Osteoblast (primary cell): ENCODE measurements around the gene SLC1A4. TPM values are rescaled to one million over a fixed set of nuclear protein-coding genes. Genes with fewer than 3 reads are reported as not detected.

Experiments
- DNase-seq: peaks from one replicate; pipeline ENCODE4 v3.0.0; 2011; ENCODE audit warnings: low spot score, mixed read lengths; ENCODE audit not compliant: insufficient read length; ENCODE audit errors: missing footprints
- H2AFZ ChIP-seq: 2 replicates; pipeline ENCODE4 v1.6.0; 2011; ENCODE audit warnings: mild to moderate bottlenecking, low read length
- H3K27ac ChIP-seq: 2 replicates; pipeline ENCODE4 v1.5.1; 2011; ENCODE audit warnings: mild to moderate bottlenecking, low read depth, low read length, moderate library complexity
- H3K27me3 ChIP-seq: 2 replicates; pipeline ENCODE4 v1.6.0; 2012; ENCODE audit warnings: mild to moderate bottlenecking, control low read depth, inconsistent platforms, low read length, moderate library complexity; ENCODE audit not compliant: insufficient read depth
- H3K36me3 ChIP-seq: 2 replicates; pipeline ENCODE4 v1.5.1; 2011; ENCODE audit warnings: mild to moderate bottlenecking, low read length, control low read depth, moderate library complexity; ENCODE audit not compliant: insufficient read depth
- H3K4me1 ChIP-seq: 2 replicates; pipeline ENCODE4 v1.5.1; 2011; ENCODE audit warnings: mild to moderate bottlenecking, low read length, control low read depth, moderate library complexity; ENCODE audit not compliant: insufficient read depth
- H3K4me2 ChIP-seq: 2 replicates; pipeline ENCODE4 v1.6.0; 2011; ENCODE audit warnings: mild to moderate bottlenecking, low read length; ENCODE audit not compliant: insufficient read depth
- H3K4me3 ChIP-seq: fragments of 200-600 bp; sonication (generic); 3 replicates; pipeline ENCODE4 v1.5.1; 2012; ENCODE audit warnings: mild to moderate bottlenecking, low read length, inconsistent platforms; ENCODE audit not compliant: insufficient read depth
- H3K79me2 ChIP-seq: 2 replicates; pipeline ENCODE4 v1.6.0; 2012; ENCODE audit warnings: mild to moderate bottlenecking, low read length, control low read depth, inconsistent platforms; ENCODE audit not compliant: insufficient read depth
- H3K9me3 ChIP-seq: 2 replicates; pipeline ENCODE4 v1.5.1; 2011; ENCODE audit warnings: low read depth, low read length, control low read depth
- H4K20me1 ChIP-seq: 2 replicates; pipeline ENCODE4 v1.6.0; 2012; ENCODE audit warnings: mild to moderate bottlenecking, low read length, control low read depth; ENCODE audit not compliant: insufficient read depth
- CTCF ChIP-seq: IDR thresholded peaks from 2 replicates; pipeline ENCODE4 v1.5.1; 2011; ENCODE audit warnings: mild to moderate bottlenecking, low read depth, low read length, moderate library complexity; ENCODE audit errors: extremely low read depth
- total RNA-seq: library from RNA; depleted of rRNA; stranded (reverse); fragments of >200 nt; gene quantifications from 2 replicates; pipeline ENCODE4 v1.2.3, GENCODE V29; 2012

Gene SLC1A4
- total RNA-seq, 1 donor, result 49.2 TPM

GRCh38 chr2:64972876-64973275, 16.3 kb upstream of the SLC1A4 start:
- H3K79me2 ChIP-seq, result no peaks in the 10 kb centered on the region
- H3K4me2 ChIP-seq, result no peak overlapping the region
- H3K27me3 ChIP-seq, result no peaks in the 10 kb centered on the region
- no peaks in the 10 kb centered on the region for H3K36me3 ChIP-seq
- H3K4me3 ChIP-seq, result no peak overlapping the region
- H3K9me3 ChIP-seq, result no peaks in the 10 kb centered on the region
- H2AFZ ChIP-seq, result no peak overlapping the region
- H4K20me1 ChIP-seq, result no peaks in the 10 kb centered on the region
- H3K4me1 ChIP-seq, result peaks cover 28% of the 10 kb centered on the region
- DNase-seq, result peak; percentile 87
- no peak for TF ChIP-seq CTCF
- no peak overlapping the region for H3K27ac ChIP-seq

GRCh38 chr2:64975232-64975821, 13.9 kb upstream of the SLC1A4 start:
- Histone ChIP-seq H3K27ac (peak overlapping the region; percentile 68), H3K4me1 (peaks cover 39% of the 10 kb centered on the region), H2AFZ (no peak overlapping the region), H3K4me2 (peak overlapping the region; percentile 63), H3K4me3 (peak overlapping the region; percentile 7), H3K36me3 (no peaks in the 10 kb centered on the region), H3K79me2 (no peaks in the 10 kb centered on the region), H4K20me1 (no peaks in the 10 kb centered on the region), H3K9me3 (no peaks in the 10 kb centered on the region), H3K27me3 (no peaks in the 10 kb centered on the region)
- peak; percentile 89 for DNase-seq
- TF ChIP-seq CTCF, result no peak

GRCh38 chr2:64976276-64976675, 12.9 kb upstream of the SLC1A4 start:
- no peak overlapping the region for H3K27ac ChIP-seq
- no peaks in the 10 kb centered on the region for H3K27me3 ChIP-seq
- no peak for TF ChIP-seq CTCF
- peak overlapping the region; percentile 63 for H3K4me2 ChIP-seq
- DNase-seq, result no peak
- H3K4me1 ChIP-seq, result peaks cover 39% of the 10 kb centered on the region
- H3K79me2 ChIP-seq, result no peaks in the 10 kb centered on the region
- H2AFZ ChIP-seq, result no peak overlapping the region
- H3K9me3 ChIP-seq, result no peaks in the 10 kb centered on the region
- no peak overlapping the region for H3K4me3 ChIP-seq
- H4K20me1 ChIP-seq, result no peaks in the 10 kb centered on the region
- H3K36me3 ChIP-seq, result no peaks in the 10 kb centered on the region

- Histone ChIP-seq H3K27me3 (no peaks in the 10 kb centered on the region), H3K36me3 (no peaks in the 10 kb centered on the region), H2AFZ (no peak overlapping the region), H3K4me2 (no peak overlapping the region), H3K4me1 (peaks cover 39% of the 10 kb centered on the region), H3K9me3 (no peaks in the 10 kb centered on the region), H4K20me1 (no peaks in the 10 kb centered on the region), H3K79me2 (no peaks in the 10 kb centered on the region), H3K4me3 (no peak overlapping the region), H3K27ac (no peak overlapping the region)
- no peak for DNase-seq
- peak; percentile 29 for TF ChIP-seq CTCF
Observed at GRCh38 chr2:64978514-64979268, 10.5 kb upstream of the SLC1A4 start.
